Activated CD4-positive, CD25-positive, alpha-beta regulatory T cell (primary cell): Measurements from ENCODE around the gene PLEKHA6.

Experiments
- DNase-seq, 4 experiments: peaks; one replicate each; lab custom pipeline; 2025; lab: John Stamatoyannopoulos, UW

PLEKHA6 gene

GRCh38 chr1:204213668-204214662 is 145.8 kb downstream of the PLEKHA6 start, which contains the start of gene GOLT1A:
Gene GOLT1A (minus strand): TSS chr1:204213988. CDS start chr1:204213906, 82 bp downstream.
- DNase-seq, result peak in 1 of 4 experiments; percentile 5

DNA sequence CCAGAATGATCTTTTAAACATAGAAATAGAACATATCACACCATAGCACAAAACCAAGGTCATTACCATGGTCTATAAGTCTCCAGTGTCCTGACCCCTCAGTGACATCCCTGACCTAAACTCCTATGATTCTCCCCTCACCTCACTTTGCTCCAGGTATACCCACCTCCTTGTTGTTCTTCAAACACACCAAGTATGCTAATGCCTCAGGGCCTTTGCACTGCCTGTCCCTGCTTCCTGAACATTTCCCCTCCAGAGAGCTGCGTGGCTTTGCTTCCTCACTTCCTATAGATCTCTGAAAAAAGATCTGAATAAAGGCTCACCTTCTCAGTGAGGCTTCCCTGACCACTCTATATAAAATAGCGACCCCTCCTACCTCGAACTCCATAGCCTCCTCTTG is 147.0 kb downstream of the PLEKHA6 start:
- DNase-seq, result no peak

GRCh38 chr1:204211046-204211445 is 148.7 kb downstream of the PLEKHA6 start:
- no peak for DNase-seq

DNA sequence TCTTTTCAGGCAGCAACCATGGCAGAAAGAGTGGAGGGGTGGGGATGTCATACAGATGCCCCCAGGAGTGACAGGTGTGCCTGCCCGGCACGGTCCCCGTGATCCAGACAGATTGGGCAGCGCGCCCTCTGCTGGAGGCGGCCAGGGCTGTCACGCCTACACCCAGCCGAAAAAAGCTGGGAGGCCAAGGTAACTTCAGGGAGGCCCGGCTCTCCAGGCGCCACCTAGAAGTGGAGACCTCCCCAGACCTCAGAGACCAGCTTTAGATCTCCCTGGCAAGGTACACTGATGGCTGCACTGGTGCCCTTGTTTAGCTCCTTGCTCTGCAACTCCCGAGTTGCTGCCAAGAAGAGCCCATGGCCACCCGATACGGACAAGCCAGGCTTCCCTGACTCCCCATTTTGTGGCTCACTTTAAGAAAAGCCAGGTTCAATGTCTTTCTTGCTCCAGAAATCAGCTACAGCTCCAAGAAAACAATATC is 152.6 kb downstream of the PLEKHA6 start:
- peak; percentile 35 to 67 (median 52) for DNase-seq

GRCh38 chr1:204206121-204206520 is 153.6 kb downstream of the PLEKHA6 start:
- DNase-seq, result no peak

- DNase-seq, result no peak
Observed at GRCh38 chr1:204205486-204205885, 154.2 kb downstream of the PLEKHA6 start.

DNA sequence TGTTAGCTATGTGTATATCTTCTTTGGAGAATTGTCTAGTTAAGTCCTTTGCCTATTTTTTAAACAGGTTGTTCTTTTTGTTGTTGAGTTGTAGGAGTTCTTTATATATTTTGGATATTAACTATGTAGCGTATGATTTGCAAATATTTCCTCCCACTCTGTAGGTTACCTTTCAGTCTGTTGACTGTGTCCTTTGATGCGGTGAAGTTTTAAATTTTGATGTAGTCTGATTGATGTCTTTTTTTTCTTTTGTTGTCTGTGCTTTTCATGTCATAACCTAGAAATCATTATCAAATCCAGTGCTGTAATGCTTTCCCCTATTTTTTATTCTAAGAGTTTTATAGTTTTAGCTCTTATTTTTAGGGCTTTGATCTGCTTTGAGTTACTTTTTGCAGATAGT is 154.8 kb downstream of the PLEKHA6 start:
- DNase-seq, result no peak

DNA sequence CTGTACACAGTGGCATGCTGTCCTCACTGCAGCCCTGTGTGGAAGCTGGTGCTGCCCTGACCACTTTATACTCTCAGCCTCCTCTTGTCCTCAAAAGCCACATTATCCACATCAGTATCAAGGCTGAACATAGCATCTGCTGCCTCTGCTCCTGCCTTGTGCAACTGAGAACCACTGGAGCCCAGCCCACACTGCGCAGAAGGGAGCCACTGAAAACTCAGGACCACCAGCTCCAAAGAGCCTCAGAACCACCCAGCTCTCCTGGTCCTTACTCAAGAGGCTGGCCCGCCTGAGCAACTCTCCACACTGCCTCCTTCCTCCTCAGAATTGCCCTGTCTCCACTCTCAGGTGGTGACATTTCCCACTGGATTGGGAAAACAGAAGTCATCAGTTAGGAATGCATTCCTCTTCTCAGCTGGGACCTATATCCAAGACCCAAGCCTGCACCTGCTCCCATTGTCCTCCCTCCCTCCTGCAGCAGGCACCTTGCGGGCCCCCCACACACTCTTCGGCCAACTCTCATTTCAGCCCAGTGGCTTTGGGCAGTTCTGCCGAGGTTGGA is 156.4 kb downstream of the PLEKHA6 start:
- no peak for DNase-seq

GRCh38 chr1:204202481-204202880 is 157.2 kb downstream of the PLEKHA6 start:
- no peak for DNase-seq

GRCh38 chr1:204201348-204202040 is 158.2 kb downstream of the PLEKHA6 start:
- DNase-seq, result no peak

DNA sequence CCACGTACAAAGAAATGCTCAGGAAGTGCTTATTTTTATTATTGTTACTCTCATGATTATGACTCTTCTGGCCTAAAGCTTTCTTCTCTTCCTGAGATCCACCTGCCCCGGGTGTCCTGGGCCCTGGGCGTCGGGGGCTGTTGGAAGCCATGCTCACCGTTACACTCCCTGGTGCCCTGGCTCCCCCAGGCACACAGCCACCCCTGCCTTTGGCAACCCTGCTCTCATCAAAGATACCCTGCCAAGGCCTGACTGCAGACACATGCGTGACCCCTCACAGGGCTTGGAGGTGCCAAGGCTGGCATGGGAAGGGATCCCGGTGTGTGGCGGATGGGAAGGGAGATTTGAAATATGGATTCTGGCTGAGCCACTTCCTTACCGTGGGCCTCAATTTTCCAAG is 160.2 kb downstream of the PLEKHA6 start:
- DNase-seq, result no peak

GRCh38 chr1:204198348-204199340 is 161.1 kb downstream of the PLEKHA6 start:
- DNase-seq, result no peak

GRCh38 chr1:204197068-204197467 is 162.7 kb downstream of the PLEKHA6 start:
- DNase-seq, result no peak

- DNase-seq, result no peak
Observed at GRCh38 chr1:204196068-204196795, 163.5 kb downstream of the PLEKHA6 start, which contains the start of gene KISS1. Gene KISS1 (minus strand): TSS chr1:204196491. CDS start chr1:204192876, 3,615 bp downstream.

GRCh38 chr1:204194771-204195170 is 165.0 kb downstream of the PLEKHA6 start:
- DNase-seq, result no peak

- DNase-seq, result no peak
Observed at GRCh38 chr1:204194080-204194479, 165.6 kb downstream of the PLEKHA6 start.

GRCh38 chr1:204192589-204193352 is 167.0 kb downstream of the PLEKHA6 start:
- DNase-seq, result no peak

DNA sequence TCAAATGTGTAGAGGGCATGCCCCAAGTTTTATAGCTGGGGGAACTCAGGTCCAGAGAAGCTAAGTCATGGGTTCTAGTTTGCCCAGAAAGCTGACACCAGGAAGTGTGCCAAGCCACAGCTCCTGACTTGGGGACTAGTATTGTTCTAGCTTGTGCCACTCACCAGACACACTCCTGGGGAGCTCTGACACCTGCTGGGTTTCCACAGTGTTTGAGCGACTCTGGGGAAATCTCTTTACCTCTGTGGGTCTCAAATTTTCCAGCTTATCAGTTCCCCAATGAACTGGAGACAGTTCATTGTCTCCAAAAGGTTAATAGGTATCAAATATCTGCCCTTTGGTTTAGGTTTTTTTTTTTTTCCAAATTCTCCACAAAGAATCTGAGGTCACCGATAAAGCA is 167.7 kb downstream of the PLEKHA6 start:
- no peak for DNase-seq

DNA sequence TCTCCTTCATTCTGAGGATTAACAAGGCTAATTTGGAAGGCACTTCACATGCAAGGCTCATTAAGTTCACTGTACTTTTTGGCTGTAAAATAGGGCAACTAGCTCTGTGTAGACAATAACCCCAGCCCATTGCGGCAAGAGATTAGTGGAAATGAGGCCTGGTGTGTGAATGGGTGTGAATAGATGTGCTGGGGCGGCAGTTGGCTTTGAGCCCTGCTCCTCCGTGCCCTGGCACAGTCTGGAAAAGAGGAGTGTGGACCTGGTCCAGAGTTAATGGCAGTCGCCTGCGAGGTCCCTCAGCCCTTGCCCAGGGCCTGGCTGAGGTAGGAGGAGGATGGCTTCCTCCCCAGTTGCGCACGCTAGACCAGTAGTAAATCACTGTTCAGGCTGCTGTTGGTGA is 168.3 kb downstream of the PLEKHA6 start:
- no peak for DNase-seq
